HG03432 (cell line): Measurements from ENCODE around the gene FOXP2.
"Not testable (repeated sequence)": the region's sequence is repeated elsewhere in the genome, so short reads cannot be mapped to it uniquely, and the experiment has no call there.

Experiments used
- ATAC-seq: cut with Tn5 transposase; IDR thresholded peaks from one replicate; pipeline ENCODE4 v1.9.1; 2021; ENCODE audit warnings: mild to moderate bottlenecking, moderate library complexity; ENCODE audit not compliant: unreplicated experiment

Gene FOXP2

DNA sequence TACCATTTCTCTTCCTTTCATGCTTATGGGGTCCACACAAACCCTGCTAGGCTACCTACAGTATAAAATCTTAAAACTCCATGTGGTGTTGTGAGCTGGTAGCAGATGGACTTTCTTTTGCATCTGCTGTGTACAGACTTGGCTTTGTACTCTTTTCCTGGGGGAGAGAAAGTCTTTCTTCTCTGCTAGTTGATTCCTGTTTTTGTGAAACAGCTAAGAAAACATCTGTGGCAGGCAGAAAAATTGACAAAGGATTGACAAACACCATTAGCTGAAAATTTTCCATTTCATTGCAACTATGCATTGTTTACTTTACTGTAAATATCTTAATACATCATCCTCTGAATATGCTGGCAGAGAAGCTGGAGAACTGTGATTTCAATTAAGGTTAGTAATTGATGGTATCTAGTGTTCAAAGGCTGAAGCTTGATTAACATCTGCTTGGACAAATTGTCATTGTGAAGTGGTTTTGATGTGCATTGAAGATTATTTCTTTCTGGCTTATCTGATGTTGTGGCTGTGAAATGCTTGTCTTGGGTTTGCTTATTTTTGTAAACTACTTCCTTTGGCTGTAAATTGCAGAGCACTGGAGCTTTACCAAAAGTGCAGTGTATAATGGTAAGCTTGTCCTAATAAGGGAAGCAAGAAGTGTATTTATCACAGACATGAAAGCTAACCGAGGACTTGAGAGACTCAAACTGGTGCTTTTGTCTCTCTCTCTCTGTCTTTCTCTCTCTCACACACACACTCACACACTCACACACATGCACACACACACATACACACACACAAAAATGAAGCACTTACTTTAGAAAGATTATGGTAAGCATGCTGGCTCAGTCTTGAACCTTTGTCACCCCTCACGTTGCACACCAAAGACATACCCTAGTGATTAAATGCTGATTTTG lies at the start of gene FOXP2:
Gene FOXP2, plus strand, starts transcription at position 660 of the 908 bp plus-strand sequence. CDS start 11,697 bp downstream, outside the sequence.
- no peak for ATAC-seq

- no peak for ATAC-seq
Observed at GRCh38 chr7:114365791-114366190, 48.8 kb upstream of the FOXP2 start.

DNA sequence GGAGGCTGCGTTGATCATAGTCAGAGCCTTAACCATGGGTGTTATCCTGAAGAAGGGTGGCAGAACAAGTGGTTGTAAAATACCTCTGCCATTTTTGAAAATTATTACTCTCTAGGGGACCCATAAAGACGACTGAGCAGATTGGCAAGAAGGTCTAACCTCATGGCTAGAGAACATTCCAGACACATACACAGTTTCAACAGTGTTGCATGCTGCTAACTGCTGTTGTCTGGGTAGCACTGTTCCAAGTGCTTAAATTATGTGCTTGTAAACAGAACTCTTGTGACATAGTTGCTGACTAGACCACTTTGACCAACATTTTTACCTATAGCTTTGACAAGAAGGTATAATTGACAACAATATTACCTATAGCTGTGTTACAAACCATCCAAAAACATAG lies 46.1 kb upstream of the FOXP2 start:
- ATAC-seq: no peak

DNA sequence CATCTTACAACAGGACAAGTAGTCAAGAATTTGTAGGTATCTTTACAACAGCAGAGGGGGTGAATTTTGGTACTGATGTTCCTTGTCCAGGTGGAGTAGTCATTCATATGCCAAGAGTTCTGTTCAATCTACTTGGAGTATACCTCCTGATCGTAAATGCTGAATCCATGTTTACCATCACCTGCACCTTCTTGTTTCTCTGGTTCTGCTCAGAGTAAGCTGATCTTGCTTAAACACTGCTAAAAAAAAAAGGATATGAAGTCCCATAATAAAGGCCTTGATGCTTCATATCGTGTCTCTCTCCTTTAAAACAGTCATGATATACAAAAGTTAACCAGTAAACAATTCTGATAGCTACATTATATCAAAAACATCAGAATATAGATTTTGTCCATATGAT lies 45.3 kb upstream of the FOXP2 start:
- no peak for ATAC-seq

GRCh38 chr7:114372619-114373018 lies 42.0 kb upstream of the FOXP2 start:
- no peak for ATAC-seq

DNA sequence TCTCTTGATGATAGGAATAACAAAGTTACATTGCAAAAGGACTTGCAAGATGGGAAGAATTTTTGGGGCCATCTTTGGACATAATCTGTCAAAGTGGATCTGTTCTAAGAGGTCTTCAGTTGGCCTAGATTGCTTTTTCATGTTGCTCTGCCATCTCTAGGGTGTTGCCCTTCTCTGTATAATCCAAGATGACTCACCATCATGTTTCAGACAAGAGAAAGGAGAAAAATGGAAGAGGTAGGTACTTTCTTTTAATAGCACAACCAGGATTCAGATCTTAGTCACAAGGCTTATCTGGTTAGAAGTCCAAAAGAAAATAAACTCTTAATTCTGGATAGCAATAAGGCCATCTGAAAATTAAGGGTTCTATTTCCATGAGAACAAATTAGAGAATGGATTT lies 38.7 kb upstream of the FOXP2 start:
- ATAC-seq: no peak

DNA sequence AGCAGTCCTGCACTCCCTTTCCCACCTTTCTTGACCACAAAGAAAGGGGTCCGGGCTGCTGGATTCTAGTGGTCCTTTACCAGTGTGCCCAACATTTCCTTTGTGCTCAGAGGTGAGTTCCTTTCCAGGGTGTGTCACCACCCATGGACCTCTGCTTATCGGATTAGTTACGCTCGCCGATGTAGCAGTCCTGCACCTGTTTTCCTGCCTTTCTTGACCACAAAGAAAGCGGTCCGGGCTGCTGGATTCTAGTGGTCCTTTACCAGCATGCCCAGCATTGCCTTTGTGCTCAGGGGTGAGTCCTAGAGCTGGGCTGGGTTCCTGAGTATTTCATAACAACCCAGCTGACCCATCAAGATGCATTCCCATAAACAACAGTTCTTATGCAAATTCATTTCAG lies 30.7 kb upstream of the FOXP2 start:
- not testable (repeated sequence) for ATAC-seq

DNA sequence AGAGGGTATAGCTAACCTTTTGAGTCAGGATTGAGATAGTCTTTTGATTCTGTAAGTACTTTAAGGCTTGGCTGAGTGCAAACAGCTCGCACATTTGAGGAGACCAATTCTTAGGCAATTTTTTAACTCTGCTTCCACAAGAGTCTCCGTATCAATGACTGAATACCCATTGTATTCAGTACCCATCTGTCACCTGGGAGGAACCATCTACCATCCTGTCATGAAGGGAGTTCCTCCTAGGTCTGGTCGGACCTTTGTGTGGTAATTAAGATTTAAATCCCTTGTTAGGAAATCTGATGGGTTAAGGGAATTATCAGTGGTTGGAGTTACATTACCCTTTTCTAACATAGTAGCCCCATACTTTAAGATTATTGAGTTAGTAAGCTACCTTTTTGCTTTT lies 30.3 kb upstream of the FOXP2 start:
- not testable (repeated sequence) for ATAC-seq

DNA sequence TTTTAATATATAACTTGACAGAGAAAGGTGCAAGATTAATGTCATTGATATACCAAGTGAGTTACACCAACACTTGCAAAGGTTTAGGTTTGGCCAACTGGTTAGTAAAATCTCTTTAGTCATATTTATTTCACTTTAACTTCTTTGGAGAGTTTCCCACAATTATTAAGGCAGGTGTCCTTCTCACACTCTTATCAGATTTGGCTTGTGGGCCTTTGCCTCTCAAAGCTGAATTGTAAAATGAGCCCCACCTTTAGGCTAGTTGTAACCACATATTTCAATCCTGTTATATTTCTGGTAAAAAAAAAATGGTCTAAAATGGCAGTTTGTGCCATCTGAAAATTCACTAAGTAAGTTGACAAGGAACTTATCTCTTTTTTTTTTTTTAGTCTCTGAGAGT lies 26.6 kb upstream of the FOXP2 start:
- ATAC-seq: no peak

GRCh38 chr7:114392686-114393085 lies 21.9 kb upstream of the FOXP2 start:
- no peak for ATAC-seq

GRCh38 chr7:114402876-114403635 lies 11.6 kb upstream of the FOXP2 start:
- ATAC-seq: no peak

DNA sequence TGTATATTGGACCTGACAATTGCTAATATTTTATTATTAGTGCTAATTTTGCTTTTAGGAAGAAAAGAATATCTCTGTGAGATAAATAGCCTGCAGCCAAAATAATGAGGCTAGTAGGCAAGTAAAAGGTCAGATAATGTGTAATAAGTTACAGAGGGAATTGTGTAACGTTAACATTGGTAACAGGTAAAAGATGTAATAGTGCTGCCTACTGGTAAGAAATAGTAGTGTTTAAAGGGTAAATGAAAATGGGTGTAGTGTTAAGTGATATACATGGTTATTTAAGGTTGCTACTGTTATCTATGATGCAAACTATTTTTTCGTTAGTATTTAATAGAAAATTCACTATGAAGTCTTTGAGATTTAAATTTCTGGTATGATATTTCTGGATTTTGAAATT lies 9.2 kb upstream of the FOXP2 start:
- peak; percentile 80 for ATAC-seq

DNA sequence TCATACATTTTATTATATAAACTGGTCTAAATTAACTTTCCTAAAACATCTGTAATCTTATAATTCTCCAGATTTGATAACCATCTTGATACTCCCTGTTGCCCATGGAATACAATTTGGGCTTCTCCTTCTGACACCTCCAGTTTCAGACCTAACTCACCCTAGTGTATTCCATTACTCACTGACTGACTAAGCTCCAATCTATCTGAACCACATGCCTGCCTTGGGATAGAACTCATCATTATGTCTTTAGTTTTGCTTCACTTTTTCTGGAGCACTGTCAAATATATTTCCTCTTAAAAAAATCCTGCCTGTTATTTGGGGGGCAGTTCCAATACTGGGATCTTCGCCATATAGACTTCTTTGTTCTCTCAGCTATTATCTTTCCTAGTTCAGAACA lies 4.9 kb upstream of the FOXP2 start:
- ATAC-seq: no peak

GRCh38 chr7:114412548-114412947 lies 2.1 kb upstream of the FOXP2 start:
- ATAC-seq: no peak

DNA sequence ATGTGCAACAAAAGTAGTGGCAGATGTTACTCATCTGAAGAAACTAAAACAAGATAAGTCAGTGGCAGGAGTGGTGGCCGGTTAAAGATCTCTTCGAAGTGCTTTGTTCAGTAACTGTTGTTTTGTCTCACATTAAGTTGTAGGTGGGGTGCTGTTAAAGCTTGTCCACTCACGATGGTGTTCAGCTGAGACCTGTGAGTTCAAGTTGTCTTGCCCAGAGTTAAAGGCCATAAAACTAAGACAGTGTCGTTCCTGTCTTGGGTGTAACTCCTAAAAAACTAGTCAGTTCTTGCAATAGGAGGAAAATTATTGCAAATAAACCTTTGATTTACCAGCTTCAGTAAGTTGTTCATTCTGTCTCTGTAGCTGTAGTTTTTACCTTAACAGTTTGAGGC lies 857 bp upstream of the FOXP2 start:
- no peak for ATAC-seq

DNA sequence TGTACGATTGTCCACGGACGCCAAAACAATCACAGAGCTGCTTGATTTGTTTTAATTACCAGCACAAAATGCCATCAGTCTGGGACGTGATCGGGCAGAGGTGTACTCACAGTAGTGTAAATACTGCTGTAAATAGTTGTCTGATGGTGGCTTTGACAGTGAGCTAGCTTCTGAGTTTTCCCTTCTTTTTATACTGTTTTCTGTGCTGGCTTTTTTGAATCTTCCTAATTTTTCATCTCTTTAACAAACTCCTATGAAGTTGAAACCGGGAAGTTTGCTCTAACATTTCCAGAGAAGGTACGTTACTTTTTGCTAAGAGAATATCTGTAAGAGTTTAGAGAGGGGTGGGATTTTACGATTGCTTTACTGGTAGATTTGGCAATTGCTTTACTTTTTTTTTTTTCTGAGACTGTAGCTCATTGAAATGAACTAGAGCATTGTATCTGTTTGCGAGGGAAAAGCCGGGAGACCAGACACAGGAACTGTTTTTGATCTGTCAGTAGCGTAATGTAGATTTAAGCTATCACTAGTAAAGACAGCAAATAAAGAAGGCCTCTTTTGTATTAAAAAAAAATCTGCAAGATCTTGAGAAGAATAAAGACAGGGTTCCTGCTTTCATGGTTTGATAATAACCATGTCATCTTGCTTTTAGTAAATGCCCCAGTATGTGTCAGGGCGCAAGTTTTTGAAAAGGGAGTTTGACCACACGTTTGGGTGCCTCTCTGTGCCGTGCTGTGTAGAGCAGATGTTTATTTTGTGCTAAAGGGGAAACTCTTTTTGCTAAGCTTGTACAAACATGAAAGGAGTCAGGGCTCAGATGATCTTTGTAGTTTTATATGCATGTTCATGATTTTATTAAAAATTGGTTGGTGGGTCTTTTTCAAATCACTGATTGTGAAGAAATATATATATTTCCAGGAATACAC lies 712 bp downstream of the FOXP2 start:
- ATAC-seq: no peak

DNA sequence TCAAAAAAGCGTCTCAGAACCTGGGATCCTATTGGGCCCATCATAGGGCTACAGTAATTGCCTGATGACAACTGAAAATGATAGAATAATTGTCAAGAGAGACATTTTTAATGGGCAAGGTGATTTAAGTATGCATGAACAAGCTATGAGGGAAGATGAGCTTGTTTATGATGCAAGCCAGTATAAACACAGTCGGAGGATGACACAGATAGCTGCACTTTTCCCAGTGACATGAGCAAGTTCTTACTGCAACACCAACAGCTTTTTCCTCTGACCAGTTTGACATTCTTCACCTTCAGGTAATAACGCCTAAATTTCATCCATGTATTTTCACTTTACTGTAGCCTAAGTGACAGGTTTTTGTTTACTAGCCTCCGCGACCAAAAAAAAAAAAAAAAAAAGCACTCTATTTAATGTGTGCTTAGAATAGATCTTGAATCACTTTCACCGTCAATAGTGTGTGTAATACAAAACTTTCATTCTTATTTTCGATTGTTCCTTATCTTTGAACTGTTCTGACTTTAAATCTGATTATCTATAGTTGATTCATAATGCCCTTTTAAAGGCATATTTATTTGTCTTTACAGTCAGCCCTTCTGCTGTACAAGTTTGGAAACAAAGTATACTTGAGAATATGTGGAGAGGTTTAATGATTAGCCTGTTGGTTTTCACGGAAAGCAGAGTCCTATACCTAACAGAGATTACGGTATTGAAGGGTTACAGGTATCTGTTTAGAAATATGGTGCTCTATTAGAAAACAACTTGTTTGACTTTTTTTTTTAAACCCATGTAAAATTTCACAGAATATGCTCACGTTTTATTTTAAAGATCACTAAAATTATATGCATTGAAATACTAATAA lies 1.7 kb downstream of the FOXP2 start:
- no peak for ATAC-seq

- ATAC-seq: no peak
Observed at GRCh38 chr7:114417290-114417689, 2.7 kb downstream of the FOXP2 start.

DNA sequence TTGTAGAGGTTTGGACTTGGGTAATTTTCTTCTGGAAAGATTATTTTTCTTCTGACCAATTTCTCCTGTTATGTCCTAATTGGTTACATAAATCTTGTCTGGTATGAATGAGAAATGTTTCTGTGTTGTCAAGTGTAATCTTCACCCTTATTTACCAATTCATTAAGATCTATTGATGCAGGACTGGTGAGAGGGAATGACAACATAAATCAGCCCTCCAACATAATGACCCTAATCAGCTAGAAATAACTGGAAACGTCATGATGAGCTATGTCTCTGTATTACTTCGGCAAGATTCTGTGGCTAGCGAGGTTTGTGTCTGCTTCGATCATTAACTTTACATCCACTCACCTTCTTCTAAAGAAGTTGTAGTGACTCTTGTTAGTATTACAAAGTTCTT lies 3.5 kb downstream of the FOXP2 start:
- no peak for ATAC-seq
